GM19238 (cell line): ENCODE measurements around the gene OR56A5.
A peak's percentile ranks its signal among the peaks of the same experiment; 100 is the strongest.
"Not testable (repeated sequence)": the region's sequence is repeated elsewhere in the genome, so short reads cannot be mapped to it uniquely, and the experiment has no call there.

Experiments
- DNase-seq: peaks from one replicate; pipeline ENCODE4 v3.0.0; 2011; ENCODE audit warnings: low spot score; ENCODE audit not compliant: insufficient read length

OR56A5 gene, protein sequence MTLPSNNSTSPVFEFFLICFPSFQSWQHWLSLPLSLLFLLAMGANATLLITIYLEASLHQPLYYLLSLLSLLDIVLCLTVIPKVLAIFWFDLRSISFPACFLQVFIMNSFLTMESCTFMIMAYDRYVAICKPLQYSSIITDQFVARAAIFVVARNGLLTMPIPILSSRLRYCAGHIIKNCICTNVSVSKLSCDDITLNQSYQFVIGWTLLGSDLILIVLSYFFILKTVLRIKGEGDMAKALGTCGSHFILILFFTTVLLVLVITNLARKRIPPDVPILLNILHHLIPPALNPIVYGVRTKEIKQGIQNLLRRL

DNA sequence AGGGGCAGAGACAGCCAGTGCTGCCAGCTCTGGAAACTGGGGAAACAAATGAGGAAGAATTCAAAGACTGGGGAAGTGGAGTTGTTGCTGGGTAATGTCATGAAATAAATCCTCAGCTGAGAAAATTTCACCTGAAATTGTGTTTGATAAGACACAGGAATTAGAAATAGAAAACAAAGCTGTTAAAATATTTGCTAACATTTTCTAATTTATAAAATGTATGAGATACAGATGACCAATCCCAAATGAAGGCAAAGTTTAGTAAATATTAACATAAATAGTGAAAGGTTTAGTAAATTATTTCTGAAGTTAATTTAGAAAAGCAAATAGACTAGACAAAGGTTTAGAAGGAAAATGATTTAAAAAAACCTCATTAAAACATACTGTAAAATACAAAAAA lies at the start of gene OR56A5:
Gene OR56A5 (minus strand): TSS at position 101 of the 400 bp plus-strand sequence. CDS start 0 bp downstream, at position 101.
- no peak for DNase-seq

DNA sequence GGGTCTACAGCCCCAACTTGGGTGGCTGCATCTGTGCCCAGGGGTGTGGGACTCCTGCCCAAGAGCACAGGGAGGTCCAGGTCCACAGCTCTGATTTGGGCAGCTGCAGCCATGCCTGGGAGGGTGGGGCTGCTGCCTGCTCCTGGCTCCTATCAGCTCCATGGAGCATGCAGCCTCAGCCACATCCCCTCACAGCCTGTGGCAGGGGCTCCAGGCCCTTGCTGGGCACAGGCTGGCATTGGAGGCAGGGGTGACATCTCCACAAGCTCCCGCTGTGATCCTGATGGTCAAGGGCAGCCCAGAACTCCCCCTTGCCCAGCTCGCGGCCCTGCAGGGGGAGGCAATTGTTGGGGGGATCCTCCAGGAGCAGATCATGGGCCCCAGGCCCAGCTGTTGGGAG lies 44.7 kb upstream of the OR56A5 start:
- DNase-seq = no peak

GRCh38 chr11:6012035-6012668 lies 43.9 kb upstream of the OR56A5 start:
- no peak for DNase-seq

GRCh38 chr11:6006846-6007245 lies 38.6 kb upstream of the OR56A5 start, which contains the start of gene OR56A4:
TSS of gene OR56A4 (minus strand) at chr11:6006946. CDS start at chr11:6002992, 3,954 bp downstream.
- no peak for DNase-seq

GRCh38 chr11:6006395-6006794 lies 38.1 kb upstream of the OR56A5 start:
- DNase-seq = no peak

DNA sequence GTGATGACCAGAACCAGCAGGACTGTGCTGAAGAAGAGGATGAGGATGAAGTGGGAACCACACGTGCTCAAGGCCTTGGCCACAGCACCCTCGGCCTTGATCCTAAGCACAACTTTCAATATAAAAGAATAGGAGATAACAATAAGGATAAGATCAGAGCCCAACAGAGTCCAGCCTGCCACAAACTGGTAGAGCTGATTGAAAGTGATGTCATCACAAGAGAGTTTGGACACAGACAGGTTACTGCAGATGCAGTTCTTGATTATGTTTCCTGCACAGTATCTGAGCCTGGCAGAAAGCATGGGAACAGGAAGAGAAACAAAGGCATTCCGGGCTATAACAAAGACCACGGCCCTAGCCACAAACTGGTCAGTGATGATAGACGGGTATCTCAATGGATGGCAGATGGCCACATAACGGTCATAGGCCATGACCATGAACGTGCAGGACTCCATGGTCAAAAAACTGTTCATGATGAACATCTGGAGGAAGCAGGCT lies 34.0 kb upstream of the OR56A5 start:
- DNase-seq = no peak

DNA sequence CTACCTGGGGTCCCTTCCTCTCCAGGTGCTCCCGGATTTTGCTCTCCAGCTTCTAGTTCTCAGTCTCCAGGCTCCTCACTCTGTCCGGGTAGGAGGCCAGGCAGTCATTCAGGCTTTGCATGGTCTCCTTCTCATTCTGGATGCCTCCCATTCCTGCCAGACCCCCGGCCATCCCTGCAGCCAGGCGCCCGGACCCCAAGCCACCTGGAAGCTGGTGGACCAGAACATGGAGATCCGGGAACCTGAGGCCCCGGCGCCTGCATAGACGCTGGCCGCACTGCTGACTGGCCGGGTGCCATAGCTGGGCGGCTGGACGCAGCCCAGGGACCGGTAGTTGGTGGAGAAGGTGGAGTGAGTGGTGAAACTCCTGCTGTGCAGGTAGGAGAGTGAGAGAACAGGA lies 26.5 kb upstream of the OR56A5 start:
- DNase-seq = no peak

DNA sequence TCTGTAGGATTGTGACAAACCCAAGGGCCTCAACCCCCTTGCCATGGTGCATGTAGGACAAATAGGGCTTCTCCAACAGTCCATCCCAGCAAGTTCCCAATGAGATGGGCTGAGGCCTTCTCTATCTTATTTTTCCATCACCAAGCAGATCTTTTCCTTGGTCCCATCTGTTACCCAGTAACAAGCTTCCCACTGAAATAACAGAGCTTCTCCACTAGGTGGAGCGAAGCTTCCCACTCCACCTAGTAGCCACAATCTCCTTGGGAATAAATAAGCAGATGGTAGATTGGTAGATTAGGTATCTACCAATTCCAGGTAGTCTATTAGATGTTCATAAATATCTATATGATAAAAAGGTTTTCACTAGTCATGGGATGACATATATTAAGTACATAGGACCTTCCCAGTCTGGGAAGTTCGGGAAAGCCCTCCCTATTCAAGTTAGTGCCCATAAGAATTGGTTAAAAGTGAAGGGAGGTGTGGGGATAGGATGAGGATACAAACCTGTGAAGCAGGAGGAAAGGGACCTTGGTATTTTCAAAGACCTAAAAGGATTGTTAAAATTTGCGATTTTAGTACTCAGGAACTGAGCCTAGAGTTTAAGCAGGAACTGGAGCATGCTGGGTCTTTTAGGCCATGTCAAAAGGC lies 24.4 kb upstream of the OR56A5 start:
- peak; percentile 8 for DNase-seq

DNA sequence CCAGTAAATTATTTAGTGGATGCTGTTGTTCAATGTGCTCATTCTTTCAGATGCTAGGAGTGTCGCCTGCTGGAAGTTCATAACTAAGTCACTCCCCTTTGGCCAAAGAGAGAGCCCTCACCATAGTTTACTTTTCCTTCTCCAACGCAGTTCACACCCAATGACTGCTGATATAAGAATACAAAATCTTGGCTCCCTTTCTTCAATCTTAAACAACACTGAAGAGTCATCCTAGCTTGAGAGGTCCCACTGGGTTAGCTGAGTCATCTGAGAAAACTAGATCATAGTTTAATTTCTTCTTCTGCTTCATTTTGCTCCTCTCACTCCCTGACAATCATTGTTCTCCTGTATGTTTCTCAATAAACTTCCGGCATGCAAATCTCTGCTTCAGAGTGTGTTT lies 23.9 kb upstream of the OR56A5 start:
- DNase-seq = no peak

DNA sequence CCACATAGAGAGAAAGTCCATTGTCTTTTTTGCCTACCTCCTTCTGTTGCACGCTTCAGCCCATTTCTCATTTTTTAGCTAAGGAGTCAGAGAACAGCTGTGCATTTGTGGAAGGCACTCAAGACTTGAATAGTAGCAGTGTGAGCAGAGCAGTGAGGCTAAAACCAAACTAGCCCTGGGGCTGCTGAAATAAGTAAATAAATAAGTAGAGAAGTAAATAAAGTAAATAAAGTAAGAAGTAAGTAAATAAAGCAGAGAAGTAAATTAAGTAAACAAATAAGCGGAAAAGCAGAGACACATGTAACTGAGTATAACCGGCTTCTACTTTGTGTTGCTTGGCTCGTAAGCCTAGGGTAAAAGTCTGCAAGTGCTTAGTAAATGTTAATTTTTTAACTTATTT lies 20.9 kb upstream of the OR56A5 start:
- no peak for DNase-seq

DNA sequence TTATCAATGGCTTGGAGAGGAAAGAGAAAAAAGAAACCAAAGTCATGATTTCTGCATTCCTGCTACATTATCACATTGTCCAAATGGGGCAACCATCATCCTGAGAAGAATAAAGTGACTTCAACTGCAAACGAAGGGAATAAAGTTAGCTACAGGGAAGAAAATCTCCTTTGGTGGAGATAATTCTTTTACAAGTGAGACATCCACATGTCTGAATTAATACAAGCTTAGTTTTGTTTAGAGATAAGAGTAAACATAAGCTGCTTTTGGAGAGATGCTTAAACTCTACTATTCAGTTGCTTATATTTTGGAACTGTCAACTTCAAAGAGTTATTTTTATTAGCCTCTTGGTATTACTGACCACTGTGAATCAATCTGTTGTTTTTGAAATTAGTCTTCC lies 18.6 kb upstream of the OR56A5 start, which contains the start of gene OR52L1:
Gene OR52L1 (minus strand): TSS at position 101 of the 400 bp plus-strand sequence. CDS start 55 bp downstream, at position 46.
- DNase-seq = no peak

DNA sequence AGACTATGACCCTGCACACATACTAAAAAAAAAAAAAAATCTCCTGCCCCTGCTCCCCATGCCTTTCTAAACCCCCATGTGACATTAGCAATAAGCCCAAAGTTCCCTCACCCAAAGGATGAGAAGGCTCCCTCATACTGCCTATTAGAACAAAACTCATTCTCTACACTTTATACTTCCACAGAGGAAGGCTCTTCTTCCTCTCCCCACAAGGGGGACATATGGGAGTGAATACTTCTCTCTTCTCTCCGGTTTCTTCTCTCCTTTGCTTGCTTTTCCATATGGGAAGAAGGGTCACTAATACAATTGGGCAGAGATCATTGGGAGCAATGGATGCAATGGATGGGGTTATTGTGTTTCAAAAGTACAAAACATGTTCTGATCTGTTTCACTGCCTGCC lies 15.1 kb upstream of the OR56A5 start:
- DNase-seq = no peak

- no peak for DNase-seq
Observed at GRCh38 chr11:5973530-5973929, 5.2 kb upstream of the OR56A5 start.

DNA sequence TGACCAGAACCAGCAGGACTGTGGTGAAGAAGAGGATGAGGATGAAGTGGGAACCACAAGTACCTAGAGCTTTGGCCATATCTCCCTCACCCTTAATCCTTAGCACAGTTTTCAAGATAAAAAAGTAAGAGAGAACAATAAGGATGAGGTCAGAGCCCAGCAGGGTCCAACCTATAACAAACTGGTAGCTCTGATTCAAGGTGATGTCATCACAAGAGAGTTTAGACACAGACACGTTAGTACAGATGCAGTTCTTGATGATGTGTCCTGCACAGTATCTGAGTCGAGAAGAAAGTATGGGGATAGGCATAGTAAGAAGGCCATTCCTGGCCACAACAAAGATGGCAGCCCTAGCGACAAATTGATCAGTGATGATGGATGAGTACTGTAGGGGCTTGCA lies 586 bp downstream of the OR56A5 start:
- DNase-seq = no peak

DNA sequence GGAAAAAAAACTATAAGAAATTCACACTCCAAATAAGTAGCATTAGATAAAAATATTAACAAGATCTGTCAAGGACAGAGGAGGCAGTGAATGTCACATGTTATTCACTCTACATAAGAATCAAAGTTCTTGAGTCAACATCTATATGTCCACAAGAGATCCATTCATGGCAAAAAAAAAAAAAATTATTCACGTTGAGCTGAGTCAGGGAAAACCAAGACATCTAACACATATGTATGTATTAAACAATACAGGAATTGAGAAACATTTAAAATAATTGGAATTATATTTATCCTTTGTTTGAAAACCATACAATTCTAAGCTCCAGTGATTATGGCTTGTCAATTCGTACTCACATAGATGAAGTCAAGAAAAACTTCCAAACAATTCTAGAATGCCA lies 1.3 kb downstream of the OR56A5 start:
- no peak for DNase-seq

- not testable (repeated sequence) for DNase-seq
Observed at GRCh38 chr11:5960704-5961320, 7.5 kb downstream of the OR56A5 start.

- DNase-seq = no peak
Observed at GRCh38 chr11:5955586-5955985, 12.7 kb downstream of the OR56A5 start.

DNA sequence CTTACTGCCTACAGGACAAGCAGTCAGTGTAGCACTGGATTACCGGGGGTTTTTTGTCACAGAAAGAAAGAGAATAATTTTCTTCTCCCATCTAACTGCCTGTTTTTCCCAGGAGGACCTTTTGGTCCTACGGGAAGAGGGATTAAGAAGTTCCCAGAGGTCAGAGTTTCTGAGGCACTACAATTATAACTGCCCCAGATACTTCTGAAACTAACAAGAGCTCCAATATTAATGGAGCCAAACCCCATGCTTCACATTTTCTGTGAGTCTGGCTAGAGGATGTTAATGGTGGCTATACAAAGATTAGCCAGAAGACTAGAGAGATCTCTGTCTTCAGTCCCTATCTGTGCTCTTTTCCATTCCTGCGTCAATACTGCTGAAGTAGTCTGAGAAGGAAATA lies 26.3 kb downstream of the OR56A5 start, which contains the start of gene OR56A3:
Gene OR56A3 (plus strand): TSS at position 301 of the 400 bp plus-strand sequence. CDS start 5,096 bp downstream, outside the sequence.
- DNase-seq = no peak

DNA sequence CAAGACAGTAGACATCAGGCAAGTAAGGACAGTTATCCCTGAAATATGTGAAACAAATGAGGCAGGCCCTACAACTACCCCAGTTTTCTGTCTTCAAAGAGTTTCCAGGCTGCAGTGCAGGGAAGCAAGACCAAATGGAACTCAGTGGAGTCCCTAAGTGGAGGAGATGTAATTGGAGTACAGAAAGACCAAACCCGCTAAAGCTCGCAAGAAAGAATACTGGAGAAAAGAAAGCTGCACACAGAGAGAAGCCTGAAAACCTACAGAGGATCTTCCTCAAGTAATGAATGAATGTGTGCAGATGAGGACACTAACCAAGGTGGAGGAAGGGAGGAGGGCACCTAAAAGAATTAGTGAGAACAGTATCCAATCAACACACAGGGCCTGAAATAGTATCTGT lies 27.5 kb downstream of the OR56A5 start:
- DNase-seq = no peak

- no peak for DNase-seq
Observed at GRCh38 chr11:5938603-5938965, 29.7 kb downstream of the OR56A5 start.

GRCh38 chr11:5937868-5938602 lies 30.3 kb downstream of the OR56A5 start:
- DNase-seq = no peak
